ENCODE measurements around the gene LGI1. TPM values are rescaled to one million over a fixed set of nuclear protein-coding genes. Genes with fewer than 3 reads are reported as not detected.
A peak's percentile ranks its signal among the peaks of the same experiment; 100 is the strongest.

LGI1 gene
- total and polyA plus RNA-seq, 9 of the 15 experiments (the other 6 are each of a cell fraction or from before 2014, with no cell fraction given): not detected

DNA sequence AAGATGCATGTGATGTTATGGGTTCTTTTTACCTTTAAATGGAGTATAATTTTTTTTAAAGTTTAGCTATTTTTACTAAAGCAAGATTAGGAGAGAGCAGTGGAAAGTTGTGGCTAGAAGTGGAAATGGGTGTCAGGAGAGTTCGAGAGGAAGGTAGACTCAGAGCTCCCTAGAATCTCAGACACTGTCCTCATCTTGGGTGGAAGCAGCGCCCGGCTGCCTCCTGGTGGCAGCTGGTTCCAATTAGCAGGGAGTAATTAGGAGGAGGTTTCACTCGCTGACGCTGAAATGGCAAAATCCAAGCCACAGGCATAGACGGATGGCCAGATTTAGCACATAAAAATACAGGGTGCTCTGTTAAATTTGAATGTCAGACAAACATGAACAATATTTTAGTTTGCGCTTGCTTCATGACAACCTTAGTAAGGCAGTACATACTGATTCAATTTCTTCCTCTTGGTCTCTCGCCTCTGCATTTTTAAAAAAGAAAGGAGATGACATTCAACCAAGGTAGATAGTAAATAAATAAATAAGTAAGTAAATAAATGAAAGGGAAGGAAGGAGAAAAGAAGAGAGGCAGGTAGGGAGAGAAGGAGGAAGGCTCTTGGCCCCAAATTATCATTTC is 58.5 kb downstream of the LGI1 start (continued):
- TF ChIP-seq, protein P1, sequence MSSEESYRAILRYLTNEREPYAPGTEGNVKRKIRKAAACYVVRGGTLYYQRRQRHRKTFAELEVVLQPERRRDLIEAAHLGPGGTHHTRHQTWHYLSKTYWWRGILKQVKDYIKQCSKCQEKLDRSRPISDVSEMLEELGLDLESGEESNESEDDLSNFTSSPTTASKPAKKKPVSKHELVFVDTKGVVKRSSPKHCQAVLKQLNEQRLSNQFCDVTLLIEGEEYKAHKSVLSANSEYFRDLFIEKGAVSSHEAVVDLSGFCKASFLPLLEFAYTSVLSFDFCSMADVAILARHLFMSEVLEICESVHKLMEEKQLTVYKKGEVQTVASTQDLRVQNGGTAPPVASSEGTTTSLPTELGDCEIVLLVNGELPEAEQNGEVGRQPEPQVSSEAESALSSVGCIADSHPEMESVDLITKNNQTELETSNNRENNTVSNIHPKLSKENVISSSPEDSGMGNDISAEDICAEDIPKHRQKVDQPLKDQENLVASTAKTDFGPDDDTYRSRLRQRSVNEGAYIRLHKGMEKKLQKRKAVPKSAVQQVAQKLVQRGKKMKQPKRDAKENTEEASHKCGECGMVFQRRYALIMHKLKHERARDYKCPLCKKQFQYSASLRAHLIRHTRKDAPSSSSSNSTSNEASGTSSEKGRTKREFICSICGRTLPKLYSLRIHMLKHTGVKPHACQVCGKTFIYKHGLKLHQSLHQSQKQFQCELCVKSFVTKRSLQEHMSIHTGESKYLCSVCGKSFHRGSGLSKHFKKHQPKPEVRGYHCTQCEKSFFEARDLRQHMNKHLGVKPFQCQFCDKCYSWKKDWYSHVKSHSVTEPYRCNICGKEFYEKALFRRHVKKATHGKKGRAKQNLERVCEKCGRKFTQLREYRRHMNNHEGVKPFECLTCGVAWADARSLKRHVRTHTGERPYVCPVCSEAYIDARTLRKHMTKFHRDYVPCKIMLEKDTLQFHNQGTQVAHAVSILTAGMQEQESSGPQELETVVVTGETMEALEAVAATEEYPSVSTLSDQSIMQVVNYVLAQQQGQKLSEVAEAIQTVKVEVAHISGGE (CRISPR knock-in tag; IDR thresholded peaks at IDR 0.05): 0 out of 6 replicates have a peak, but pooled peaks of 1 of the 3 experiments have one; percentile 30
- peak; percentile 51 to 62 for TF ChIP-seq RAD21 (CRISPR knock-in tag; conservative IDR thresholded peaks at IDR 0.05 in 1 of 2, IDR thresholded peaks at IDR 0.05 in 1 of 2)
- no peak for TF ChIP-seq PRMT5 (CRISPR knock-in tag; IDR thresholded peaks at IDR 0.05)
- TF ChIP-seq ZNF184 (CRISPR knock-in tag; IDR thresholded peaks at IDR 0.05): no peak
- TF ChIP-seq, protein P2, sequence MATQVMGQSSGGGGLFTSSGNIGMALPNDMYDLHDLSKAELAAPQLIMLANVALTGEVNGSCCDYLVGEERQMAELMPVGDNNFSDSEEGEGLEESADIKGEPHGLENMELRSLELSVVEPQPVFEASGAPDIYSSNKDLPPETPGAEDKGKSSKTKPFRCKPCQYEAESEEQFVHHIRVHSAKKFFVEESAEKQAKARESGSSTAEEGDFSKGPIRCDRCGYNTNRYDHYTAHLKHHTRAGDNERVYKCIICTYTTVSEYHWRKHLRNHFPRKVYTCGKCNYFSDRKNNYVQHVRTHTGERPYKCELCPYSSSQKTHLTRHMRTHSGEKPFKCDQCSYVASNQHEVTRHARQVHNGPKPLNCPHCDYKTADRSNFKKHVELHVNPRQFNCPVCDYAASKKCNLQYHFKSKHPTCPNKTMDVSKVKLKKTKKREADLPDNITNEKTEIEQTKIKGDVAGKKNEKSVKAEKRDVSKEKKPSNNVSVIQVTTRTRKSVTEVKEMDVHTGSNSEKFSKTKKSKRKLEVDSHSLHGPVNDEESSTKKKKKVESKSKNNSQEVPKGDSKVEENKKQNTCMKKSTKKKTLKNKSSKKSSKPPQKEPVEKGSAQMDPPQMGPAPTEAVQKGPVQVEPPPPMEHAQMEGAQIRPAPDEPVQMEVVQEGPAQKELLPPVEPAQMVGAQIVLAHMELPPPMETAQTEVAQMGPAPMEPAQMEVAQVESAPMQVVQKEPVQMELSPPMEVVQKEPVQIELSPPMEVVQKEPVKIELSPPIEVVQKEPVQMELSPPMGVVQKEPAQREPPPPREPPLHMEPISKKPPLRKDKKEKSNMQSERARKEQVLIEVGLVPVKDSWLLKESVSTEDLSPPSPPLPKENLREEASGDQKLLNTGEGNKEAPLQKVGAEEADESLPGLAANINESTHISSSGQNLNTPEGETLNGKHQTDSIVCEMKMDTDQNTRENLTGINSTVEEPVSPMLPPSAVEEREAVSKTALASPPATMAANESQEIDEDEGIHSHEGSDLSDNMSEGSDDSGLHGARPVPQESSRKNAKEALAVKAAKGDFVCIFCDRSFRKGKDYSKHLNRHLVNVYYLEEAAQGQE (IDR thresholded peaks at IDR 0.05; ENCODE audit: borderline replicate concordance): peak; percentile 55; the same call in 1 of the 2 replicates
- TF ChIP-seq, protein P2 (CRISPR knock-in tag; IDR thresholded peaks at IDR 0.05; ENCODE audit: low read depth): no peak
- TF ChIP-seq PHF21A (IDR thresholded peaks at IDR 0.05; ENCODE audit: borderline replicate concordance, low read depth): peak; percentile 43; the same call in 1 of the 2 replicates

All from K562 (cell line).